ENCODE measurements around the gene KIF13A.
"Not testable (repeated sequence)": the region's sequence is repeated elsewhere in the genome, so short reads cannot be mapped to it uniquely, and the experiment has no call there.

Gene KIF13A

GRCh38 chr6:17842014-17842776, 145.2 kb downstream of the KIF13A start:
- DNase-seq, result no peak

- DNase-seq, result no peak
Measured at GRCh38 chr6:17839513-17840223, 147.8 kb downstream of the KIF13A start.

- DNase-seq, result no peak
Measured at GRCh38 chr6:17836293-17836692, 151.1 kb downstream of the KIF13A start.

GRCh38 chr6:17835784-17836183, 151.7 kb downstream of the KIF13A start:
- no peak for DNase-seq

GRCh38 chr6:17831135-17831534, 156.3 kb downstream of the KIF13A start:
- no peak for DNase-seq

- DNase-seq, result no peak
Measured at GRCh38 chr6:17829905-17830304, 157.5 kb downstream of the KIF13A start.

- DNase-seq, result no peak
Measured at GRCh38 chr6:17828149-17828548, 159.3 kb downstream of the KIF13A start.

GRCh38 chr6:17826301-17826700, 161.1 kb downstream of the KIF13A start:
- no peak for DNase-seq

GRCh38 chr6:17820055-17820454, 167.4 kb downstream of the KIF13A start:
- no peak for DNase-seq

GRCh38 chr6:17817763-17818162, 169.7 kb downstream of the KIF13A start:
- DNase-seq, result no peak

GRCh38 chr6:17816921-17817611, 170.4 kb downstream of the KIF13A start:
- peak in 1 of 2 experiments; percentile 6 for DNase-seq

- no peak for DNase-seq
Measured at GRCh38 chr6:17813542-17813941, 173.9 kb downstream of the KIF13A start.

- no peak for DNase-seq
Measured at GRCh38 chr6:17812311-17812710, 175.1 kb downstream of the KIF13A start.

GRCh38 chr6:17808609-17809008, 178.8 kb downstream of the KIF13A start:
- no peak for DNase-seq

GRCh38 chr6:17807431-17807830, 180.0 kb downstream of the KIF13A start:
- DNase-seq, result not testable (repeated sequence)

- no peak for DNase-seq
Measured at GRCh38 chr6:17803409-17803808, 184.0 kb downstream of the KIF13A start.

GRCh38 chr6:17798477-17799154, 188.8 kb downstream of the KIF13A start:
- DNase-seq, result no peak

- DNase-seq, result no peak
Measured at GRCh38 chr6:17790489-17790888, 196.9 kb downstream of the KIF13A start.

- no peak for DNase-seq
Measured at GRCh38 chr6:17785094-17785787, 202.2 kb downstream of the KIF13A start.

GRCh38 chr6:17780061-17780460, 207.4 kb downstream of the KIF13A start:
- no peak for DNase-seq

GRCh38 chr6:17771609-17772008, 215.8 kb downstream of the KIF13A start:
- no peak for DNase-seq

- no peak for DNase-seq
Measured at GRCh38 chr6:17768881-17769280, 218.6 kb downstream of the KIF13A start.

- DNase-seq, result no peak
Measured at GRCh38 chr6:17768388-17768787, 219.0 kb downstream of the KIF13A start.

Data from NCI-H526 (cell line).